Stimulated activated CD8-positive, alpha-beta memory T cell treated with anti-CD3 and anti-CD28 coated beads, Interleukin-7, amount 100 ng/mL, for 1 hour (primary cell): ENCODE measurements around the gene NKD1.
"Not testable (repeated sequence)": the region's sequence is repeated elsewhere in the genome, so short reads cannot be mapped to it uniquely, and the experiment has no call there.

ENCODE experiments used
- DNase-seq, 2 donors: peaks; one replicate each; pipeline ENCODE4 v3.0.0-alpha.2; 2020; ENCODE audit warnings: low read depth in 2 of 2

Gene NKD1

GRCh38 chr16:50559804-50560514 lies 11.8 kb downstream of the NKD1 start:
- DNase-seq: no peak

GRCh38 chr16:50560903-50561863 lies 13.0 kb downstream of the NKD1 start:
- no peak for DNase-seq

- no peak for DNase-seq
Measured at GRCh38 chr16:50562657-50563056, 14.5 kb downstream of the NKD1 start.

GRCh38 chr16:50563989-50564388 lies 15.8 kb downstream of the NKD1 start:
- DNase-seq: no peak

- no peak for DNase-seq
Measured at GRCh38 chr16:50565428-50565827, 17.2 kb downstream of the NKD1 start.

- no peak for DNase-seq
Measured at GRCh38 chr16:50566014-50566962, 18.1 kb downstream of the NKD1 start.

GRCh38 chr16:50567651-50568050 lies 19.5 kb downstream of the NKD1 start:
- no peak for DNase-seq

- DNase-seq: no peak
Measured at GRCh38 chr16:50568187-50568815, 20.1 kb downstream of the NKD1 start.

GRCh38 chr16:50570354-50570753 lies 22.2 kb downstream of the NKD1 start:
- DNase-seq: no peak

GRCh38 chr16:50570808-50571598 lies 22.8 kb downstream of the NKD1 start:
- DNase-seq: no peak

GRCh38 chr16:50571786-50572185 lies 23.6 kb downstream of the NKD1 start:
- no peak for DNase-seq

- no peak for DNase-seq
Measured at GRCh38 chr16:50572700-50573099, 24.5 kb downstream of the NKD1 start.

GRCh38 chr16:50573279-50573678 lies 25.1 kb downstream of the NKD1 start:
- DNase-seq: no peak

- DNase-seq: no peak
Measured at GRCh38 chr16:50573947-50574744, 25.9 kb downstream of the NKD1 start.

GRCh38 chr16:50574745-50575136 lies 26.5 kb downstream of the NKD1 start:
- no peak for DNase-seq

- DNase-seq: no peak
Measured at GRCh38 chr16:50575743-50576142, 27.5 kb downstream of the NKD1 start.

- DNase-seq: no peak
Measured at GRCh38 chr16:50576403-50577113, 28.4 kb downstream of the NKD1 start.

- DNase-seq: no peak
Measured at GRCh38 chr16:50578137-50578536, 29.9 kb downstream of the NKD1 start.

GRCh38 chr16:50579373-50579772 lies 31.2 kb downstream of the NKD1 start:
- DNase-seq: not testable (repeated sequence)
